GM12878 (cell line): Measurements from ENCODE around the gene ELK3. TPM values are rescaled to one million over a fixed set of nuclear protein-coding genes. Genes with fewer than 3 reads are reported as not detected.

ENCODE experiments used
- ATAC-seq: fragments of 200-7000 bp; cut with Tn5 transposase; 3 replicates; pipeline ENCODE4 v1.9.1; 2020; ENCODE audit warnings: mild to moderate bottlenecking, moderate library complexity
- BruUV-seq: library from RNA; stranded (reverse); fragments of 400-500 nt; replicated peaks from 2 replicates; lab custom pipeline; 2021; lab: Mats Ljungman, UMichigan
- CTCF ChIA-PET: fragments of 300-600 bp; sonication (Branson Sonifier 250); formaldehyde crosslinking; extraction: SDS; loops from one replicate; lab custom pipeline; 2021; ENCODE audit warnings: inconsistent platforms; lab: Yijun Ruan, JAX
- POLR2A ChIA-PET: fragments of 350-600 bp; formaldehyde crosslinking; extraction: SDS; loops from one replicate; lab custom pipeline; 2021; ENCODE audit warnings: inconsistent platforms; lab: Charles Lee
- RAD21 ChIA-PET: fragments of 300-600 bp; sonication (Branson Sonifier 250); formaldehyde crosslinking; loops from one replicate; lab custom pipeline; 2023; ENCODE audit warnings: antibody characterized with exemption; ENCODE audit not compliant: unreplicated experiment; lab: Charles Lee
- SMC1A ChIA-PET: fragments of 300-600 bp; sonication (Branson Sonifier 250); formaldehyde crosslinking; loops from one replicate; lab custom pipeline; 2023; ENCODE audit not compliant: unreplicated experiment, uncharacterized antibody; lab: Charles Lee
- DNase-seq: peaks from one replicate; pipeline ENCODE4 v3.0.0-alpha.2; 2011; ENCODE audit warnings: low read depth, low spot score
- FAIRE-seq: peaks from 3 replicates; lab custom pipeline; 2011; peaks lifted over from hg19 to GRCh38; lab: Jason Lieb, UNC
- H2AFZ ChIP-seq: 2 replicates; pipeline ENCODE4 v1.6.0; 2011; ENCODE audit warnings: low read depth, low read length, control low read depth; ENCODE audit not compliant: control insufficient read depth
- H3K27ac ChIP-seq: 2 replicates; pipeline ENCODE4 v1.5.1; 2011; ENCODE audit warnings: control low read depth; ENCODE audit not compliant: control insufficient read depth, insufficient read depth
- H3K27me3 ChIP-seq, 2 experiments: replicated peaks in 1 of 2; 2 replicates each; pipeline versions ENCODE4 v1.6.0 to v1.6.1; 2011; ENCODE audit warnings: low read length in 1 of 2; ENCODE audit not compliant: control insufficient read depth in 2 of 2, insufficient read depth in 2 of 2
- H3K36me3 ChIP-seq, 2 experiments: 2 replicates each; pipeline ENCODE4 v1.5.1; 2011; ENCODE audit warnings: low read length in 1 of 2; ENCODE audit not compliant: control insufficient read depth in 2 of 2, insufficient read depth in 2 of 2
- H3K4me1 ChIP-seq: 2 replicates; pipeline ENCODE4 v1.6.1; 2011; ENCODE audit warnings: mild to moderate bottlenecking, low read length, moderate library complexity, mixed read lengths; ENCODE audit not compliant: control insufficient read depth, insufficient read depth
- H3K4me2 ChIP-seq: 2 replicates; pipeline ENCODE4 v1.6.0; 2011; ENCODE audit warnings: control low read depth; ENCODE audit not compliant: control insufficient read depth, insufficient read depth
- H3K4me3 ChIP-seq: fragments of 200-600 bp; sonication (generic); 2 replicates; pipeline ENCODE4 v1.5.1; 2016
- H3K79me2 ChIP-seq: 2 replicates; pipeline ENCODE4 v1.6.0; 2011; ENCODE audit warnings: low read length; ENCODE audit not compliant: control insufficient read depth, insufficient read depth
- H3K9ac ChIP-seq: 2 replicates; pipeline ENCODE4 v1.8.0; 2011; ENCODE audit warnings: low read length, control low read depth, mixed read lengths; ENCODE audit not compliant: control insufficient read depth, insufficient read depth
- H3K9me3 ChIP-seq: replicated peaks from 3 replicates; pipeline ENCODE4 v1.5.1; 2011; ENCODE audit warnings: mild to moderate bottlenecking, low read length; ENCODE audit not compliant: control insufficient read depth, insufficient read depth
- H4K20me1 ChIP-seq: 2 replicates; pipeline ENCODE4 v1.6.0; 2011; ENCODE audit not compliant: control insufficient read depth, insufficient read depth
- ASH2L ChIP-seq: fragments of 300-600, 200-600 bp; sonication (generic); IDR thresholded peaks from 2 replicates; pipeline ENCODE4 v1.6.1; 2017; ENCODE audit warnings: low read depth, mild to moderate bottlenecking, borderline replicate concordance
- DPF2 ChIP-seq: fragments of 450-650 bp; IDR thresholded peaks from 2 replicates; pipeline ENCODE4 v1.6.1; 2017; ENCODE audit warnings: mild to moderate bottlenecking
- FOS ChIP-seq: IDR thresholded peaks from 3 replicates; pipeline ENCODE4 v1.6.1; 2011; ENCODE audit warnings: borderline replicate concordance; ENCODE audit not compliant: insufficient read length; ENCODE audit errors: extremely low read depth
- IKZF2 ChIP-seq, 2 experiments: fragments of 450-650 bp; IDR thresholded peaks; 2 replicates each; pipeline ENCODE4 v1.6.1; 2017; ENCODE audit warnings: mild to moderate bottlenecking in 2 of 2, moderate library complexity in 2 of 2
- KDM1A ChIP-seq: fragments of 200-600 bp; sonication (generic); IDR thresholded peaks from 2 replicates; pipeline ENCODE4 v1.6.1; 2016; ENCODE audit warnings: borderline replicate concordance
- MTA3 ChIP-seq: IDR thresholded peaks from 2 replicates; pipeline ENCODE4 v1.6.1; 2012; ENCODE audit warnings: low read length, inconsistent platforms, borderline replicate concordance
- MYB ChIP-seq: fragments of 150-350 bp; IDR thresholded peaks from 2 replicates; pipeline ENCODE4 v1.6.1; 2014; ENCODE audit warnings: mild to moderate bottlenecking, low read depth, low read length, borderline replicate concordance
- NR2C2 ChIP-seq: IDR thresholded peaks from 2 replicates; pipeline ENCODE4 v1.6.1; 2011; ENCODE audit warnings: borderline replicate concordance, low read depth; ENCODE audit not compliant: control insufficient read depth, insufficient read length
- NR2F1 ChIP-seq: fragments of 450-650 bp; conservative IDR thresholded peaks from 2 replicates; pipeline ENCODE4 v1.6.1; 2017; ENCODE audit warnings: mild to moderate bottlenecking
- POLR2AphosphoS5 ChIP-seq: IDR thresholded peaks from 2 replicates; pipeline ENCODE4 v1.6.1; 2011; ENCODE audit warnings: mild to moderate bottlenecking, low read length, inconsistent platforms
- RELA ChIP-seq: fragments of 450-650 bp; IDR thresholded peaks from 2 replicates; pipeline ENCODE4 v1.8.0; 2014; ENCODE audit warnings: borderline replicate concordance; ENCODE audit not compliant: partially characterized antibody
- SMC3 ChIP-seq: IDR thresholded peaks from 2 replicates; pipeline ENCODE4 v1.6.1; 2011; ENCODE audit warnings: low read length, improper control_type of control experiment, borderline replicate concordance
- SREBF1 ChIP-seq: IDR thresholded peaks from 2 replicates; pipeline ENCODE4 v1.6.1; 2012; ENCODE audit warnings: mild to moderate bottlenecking, low read length
- STAT3 ChIP-seq: IDR thresholded peaks from 2 replicates; pipeline ENCODE4 v1.6.1; 2011; ENCODE audit warnings: low read depth, low read length, improper control_type of control experiment
- TCF12 ChIP-seq: IDR thresholded peaks from 2 replicates; pipeline ENCODE4 v1.6.1; 2011; ENCODE audit warnings: low read depth, mild to moderate bottlenecking, low read length
- ZSCAN29 ChIP-seq: fragments of 450-650 bp; IDR thresholded peaks from 2 replicates; pipeline ENCODE4 v1.6.1; 2017; ENCODE audit warnings: mild to moderate bottlenecking, moderate library complexity
- WGBS: methylation state at CpG from one replicate; pipeline ENCODE4 v1.1.6; 2016; ENCODE audit warnings: low lambda C conversion rate; ENCODE audit not compliant: insufficient replicate concordance, insufficient coverage; ENCODE audit errors: missing lambda C conversion rate; 5-methylcytosine and 5-hydroxymethylcytosine counted together
- in situ Hi-C: fragments of 300-500 bp; cut with MboI; formaldehyde crosslinking; loops from 9 replicates; pipeline ENCODE4 v1.14.3; 2018; ENCODE audit warnings: mixed read lengths
- intact Hi-C: fragments of 100-400 bp; cut with micrococcal nuclease; formaldehyde crosslinking; loops from one replicate; pipeline ENCODE4 v1.14.2; 2022; ENCODE audit not compliant: unreplicated experiment
- polyA plus RNA-seq, 11 experiments: library from polyadenylated mRNA; depleted of rRNA in 4 of 11; unstranded in 6 of 11; stranded (reverse) in 5 of 11; fragments of >200 nt; fragmentation: Nextera tagmentation in 4 of 11; fragmentation: Illumina TruSeq in 1 of 11; extraction: Ambion mirVana in 4 of 11; extraction: Trizol in 1 of 11; gene quantifications; 1 replicate in 1 of 11; 2 replicates in 10 of 11; pipeline versions ENCODE4 v1.2.1 to v1.2.3, GENCODE V29; 2011 to 2016; ENCODE audit warnings: inconsistent platforms in 2 of 11, missing spikeins in 2 of 11, low read depth in 1 of 11
- total RNA-seq, 4 experiments: library from RNA; depleted of rRNA in 3 of 4; stranded (reverse); fragments of >200 nt in 3 of 4; fragmentation: Illumina TruSeq in 1 of 4; extraction: Trizol in 1 of 4; gene quantifications; 2 replicates each; pipeline versions ENCODE4 v1.2.1 to v1.2.3, GENCODE V29; 2013 to 2021
- TF ChIP-seq, protein P1 (sequence below): IDR thresholded peaks from 2 replicates; pipeline ENCODE4 v1.6.1; 2012; ENCODE audit warnings: low read depth, low read length, improper control_type of control experiment
- TF ChIP-seq, protein P2 (sequence below): fragments of 450-650 bp; IDR thresholded peaks from 2 replicates; pipeline ENCODE4 v1.6.1; 2017; ENCODE audit warnings: mild to moderate bottlenecking, moderate library complexity

Gene ELK3
- total and polyA plus RNA-seq, 10 of the 15 experiments (the other 5 are each of a cell fraction or from before 2014, with no cell fraction given): 0.37 to 4.8 (median 0.88) TPM

DNA sequence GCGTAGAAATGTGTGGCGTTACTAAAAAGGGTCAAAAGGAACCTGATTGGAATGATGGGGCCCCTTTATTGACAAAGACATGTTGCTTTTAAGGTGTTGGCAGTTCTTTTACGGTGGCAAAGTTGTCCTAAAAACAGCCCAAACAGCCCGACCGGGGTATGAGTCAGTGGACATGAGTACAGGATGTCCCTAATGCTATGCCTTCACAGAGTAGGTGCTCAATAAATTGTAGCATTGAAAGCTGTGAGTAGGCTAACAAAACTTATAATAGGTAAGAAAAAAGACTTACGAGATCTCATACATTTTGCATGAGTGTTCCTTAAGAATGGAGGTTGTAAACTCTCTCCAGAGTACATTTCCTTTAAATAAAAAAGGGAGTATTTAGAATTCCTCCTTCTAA lies 2.6 kb downstream of the ELK3 start (continued):
- TF ChIP-seq TCF12 (no peak), MYB (no peak), NR2F1 (no peak), ASH2L (no peak), SREBF1 (no peak), POLR2AphosphoS5 (no peak), KDM1A (no peak), FOS (no peak)

- ChIA-PET SMC1A (interaction anchor here (1.1 to 4.3 kb wide), 4 partner anchors 12 to 76 kb away, joined by 3 to 25 read pairs (median 4); no protein-coding TSS in a partner anchor), CTCF (interaction anchor here (0.6 to 3.9 kb wide), 4 partner anchors 17 to 203 kb away, joined by 3 to 18 read pairs (median 3); partner anchors contain the start of gene CDK17), RAD21 (no interaction called here), POLR2A (interaction anchor here (0.8 to 1.0 kb wide), 2 partner anchors 12 to 13 kb away, joined by 3 read pairs; no protein-coding TSS in a partner anchor)
- Histone ChIP-seq H3K4me1 (peaks cover 21% of the 10 kb centered on the region), H4K20me1 (no peaks in the 10 kb centered on the region), H3K36me3 (no peaks in the 10 kb centered on the region), H3K27me3 (peaks cover 0 to 2% of the 10 kb centered on the region in 2 experiments; a peak in 2 of 4 replicates), H3K79me2 (peaks cover 3% of the 10 kb centered on the region; the same call in 1 of the 2 replicates), H3K9me3 (no peaks in the 10 kb centered on the region; the same call in 2 of the 3 replicates), H3K9ac (no peak overlapping the region), H3K4me2 (no peak overlapping the region), H3K4me3 (no peak overlapping the region), H3K27ac (no peak overlapping the region), H2AFZ (no peak overlapping the region)
- intact Hi-C loops: loop anchor here (2.0 to 5.0 kb wide), 2 partner anchors 15 to 205 kb away; partner anchors contain the start of gene CDK17
- DNase-seq (no peak), ATAC-seq (no peak), FAIRE-seq (no peak)
- in situ Hi-C loops: no loop called here
- WGBS: 31% methylated on average over 3 of the region's 3 CpGs
- no TSS peak for BruUV-seq
- no peak for TF ChIP-seq IKZF2 (IDR thresholded peaks at IDR 0.05)
- TF ChIP-seq, protein P1, sequence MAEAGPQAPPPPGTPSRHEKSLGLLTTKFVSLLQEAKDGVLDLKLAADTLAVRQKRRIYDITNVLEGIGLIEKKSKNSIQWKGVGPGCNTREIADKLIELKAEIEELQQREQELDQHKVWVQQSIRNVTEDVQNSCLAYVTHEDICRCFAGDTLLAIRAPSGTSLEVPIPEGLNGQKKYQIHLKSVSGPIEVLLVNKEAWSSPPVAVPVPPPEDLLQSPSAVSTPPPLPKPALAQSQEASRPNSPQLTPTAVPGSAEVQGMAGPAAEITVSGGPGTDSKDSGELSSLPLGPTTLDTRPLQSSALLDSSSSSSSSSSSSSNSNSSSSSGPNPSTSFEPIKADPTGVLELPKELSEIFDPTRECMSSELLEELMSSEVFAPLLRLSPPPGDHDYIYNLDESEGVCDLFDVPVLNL: no peak
- TF ChIP-seq STAT3: no peak
- no peak for TF ChIP-seq DPF2
- no peak for TF ChIP-seq NR2C2
- TF ChIP-seq ZSCAN29: no peak
- no peak for TF ChIP-seq MTA3
- TF ChIP-seq RELA: no peak
- TF ChIP-seq, protein P2, sequence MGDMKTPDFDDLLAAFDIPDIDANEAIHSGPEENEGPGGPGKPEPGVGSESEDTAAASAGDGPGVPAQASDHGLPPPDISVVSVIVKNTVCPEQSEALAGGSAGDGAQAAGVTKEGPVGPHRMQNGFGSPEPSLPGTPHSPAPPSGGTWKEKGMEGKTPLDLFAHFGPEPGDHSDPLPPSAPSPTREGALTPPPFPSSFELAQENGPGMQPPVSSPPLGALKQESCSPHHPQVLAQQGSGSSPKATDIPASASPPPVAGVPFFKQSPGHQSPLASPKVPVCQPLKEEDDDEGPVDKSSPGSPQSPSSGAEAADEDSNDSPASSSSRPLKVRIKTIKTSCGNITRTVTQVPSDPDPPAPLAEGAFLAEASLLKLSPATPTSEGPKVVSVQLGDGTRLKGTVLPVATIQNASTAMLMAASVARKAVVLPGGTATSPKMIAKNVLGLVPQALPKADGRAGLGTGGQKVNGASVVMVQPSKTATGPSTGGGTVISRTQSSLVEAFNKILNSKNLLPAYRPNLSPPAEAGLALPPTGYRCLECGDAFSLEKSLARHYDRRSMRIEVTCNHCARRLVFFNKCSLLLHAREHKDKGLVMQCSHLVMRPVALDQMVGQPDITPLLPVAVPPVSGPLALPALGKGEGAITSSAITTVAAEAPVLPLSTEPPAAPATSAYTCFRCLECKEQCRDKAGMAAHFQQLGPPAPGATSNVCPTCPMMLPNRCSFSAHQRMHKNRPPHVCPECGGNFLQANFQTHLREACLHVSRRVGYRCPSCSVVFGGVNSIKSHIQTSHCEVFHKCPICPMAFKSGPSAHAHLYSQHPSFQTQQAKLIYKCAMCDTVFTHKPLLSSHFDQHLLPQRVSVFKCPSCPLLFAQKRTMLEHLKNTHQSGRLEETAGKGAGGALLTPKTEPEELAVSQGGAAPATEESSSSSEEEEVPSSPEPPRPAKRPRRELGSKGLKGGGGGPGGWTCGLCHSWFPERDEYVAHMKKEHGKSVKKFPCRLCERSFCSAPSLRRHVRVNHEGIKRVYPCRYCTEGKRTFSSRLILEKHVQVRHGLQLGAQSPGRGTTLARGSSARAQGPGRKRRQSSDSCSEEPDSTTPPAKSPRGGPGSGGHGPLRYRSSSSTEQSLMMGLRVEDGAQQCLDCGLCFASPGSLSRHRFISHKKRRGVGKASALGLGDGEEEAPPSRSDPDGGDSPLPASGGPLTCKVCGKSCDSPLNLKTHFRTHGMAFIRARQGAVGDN: no peak
- no peak for TF ChIP-seq SMC3
Observed at GRCh38 chr12:96197503-96198272, 3.5 kb downstream of the ELK3 start.
